ENCODE measurements around the gene LTC4S. TPM values are rescaled to one million over a fixed set of nuclear protein-coding genes. Genes with fewer than 3 reads are reported as not detected.

Gene LTC4S
- total RNA-seq, 6 donors from 2014 or later, result 6.7 to 33.1 (median 21.3) TPM

- Histone ChIP-seq H3K9me3 (no peaks in the 10 kb centered on the region), H3K4me3 (peak overlapping the region; percentile 75 to 99 (median 86)), H3K36me3 (peaks cover 0 to 9% (median 9%) of the 10 kb centered on the region in 4 donors), H3K4me1 (peaks cover 37 to 58% (median 41%) of the 10 kb centered on the region in 4 donors), H3K27ac (peak overlapping the region; percentile 90 to 97 (median 94)), H3K27me3 (no peaks in the 10 kb centered on the region)
- DNase-seq (peak in 1 of 2 donors; percentile 91), ATAC-seq (ENCODE audit: low FRiP score in 2 of 2) (peak; percentile 19 to 50)
- TF ChIP-seq POLR2A (IDR thresholded peaks at IDR 0.05), result peak in 1 of 4 donors; percentile 49
- TF ChIP-seq CTCF (IDR thresholded peaks at IDR 0.05), result no peak
- TF ChIP-seq EP300 (IDR thresholded peaks at IDR 0.05), result no peak
- peak; percentile 4 to 34 for TF ChIP-seq POLR2AphosphoS5 (IDR thresholded peaks at IDR 0.05)
- 7% methylated on average over 19 of the region's 65 CpGs; no CpG with 5 or more reads in 1 of the 2 donors for WGBS, 2 donors
Observed at GRCh38 chr5:179805529-179806249, 11.9 kb downstream of the LTC4S start.

GRCh38 chr5:179806250-179807048, 12.7 kb downstream of the LTC4S start, which contains the start of gene MGAT4B:
Gene MGAT4B, minus strand, starts transcription at chr5:179806866. Its CDS starts 283 bp downstream, at chr5:179806583.
- DNase-seq (peak; percentile 79 to 95), ATAC-seq (ENCODE audit: low FRiP score in 2 of 2) (peak; percentile 90 to 94)
- 0 to 1% methylated on average over 2 to 58 of the region's 108 CpGs for WGBS, 2 donors
- Histone ChIP-seq H3K36me3 (peaks cover 0 to 2% (median 1%) of the 10 kb centered on the region in 4 donors), H3K27me3 (no peaks in the 10 kb centered on the region), H3K9me3 (no peaks in the 10 kb centered on the region), H3K4me1 (peaks cover 37 to 56% (median 40%) of the 10 kb centered on the region in 4 donors), H3K4me3 (peak within 1 kb of the TSS; percentile 79 to 99 (median 88)), H3K27ac (peak within 1 kb of the TSS; percentile 90 to 97 (median 94))
- TF ChIP-seq CTCF (IDR thresholded peaks at IDR 0.05) (peak in 1 of 6 experiments; percentile 31), EP300 (IDR thresholded peaks at IDR 0.05) (no peak), POLR2AphosphoS5 (IDR thresholded peaks at IDR 0.05) (peak; percentile 18 to 59), POLR2A (IDR thresholded peaks at IDR 0.05) (peak in 3 of 4 donors; percentile 43 to 71 (median 51))

DNA sequence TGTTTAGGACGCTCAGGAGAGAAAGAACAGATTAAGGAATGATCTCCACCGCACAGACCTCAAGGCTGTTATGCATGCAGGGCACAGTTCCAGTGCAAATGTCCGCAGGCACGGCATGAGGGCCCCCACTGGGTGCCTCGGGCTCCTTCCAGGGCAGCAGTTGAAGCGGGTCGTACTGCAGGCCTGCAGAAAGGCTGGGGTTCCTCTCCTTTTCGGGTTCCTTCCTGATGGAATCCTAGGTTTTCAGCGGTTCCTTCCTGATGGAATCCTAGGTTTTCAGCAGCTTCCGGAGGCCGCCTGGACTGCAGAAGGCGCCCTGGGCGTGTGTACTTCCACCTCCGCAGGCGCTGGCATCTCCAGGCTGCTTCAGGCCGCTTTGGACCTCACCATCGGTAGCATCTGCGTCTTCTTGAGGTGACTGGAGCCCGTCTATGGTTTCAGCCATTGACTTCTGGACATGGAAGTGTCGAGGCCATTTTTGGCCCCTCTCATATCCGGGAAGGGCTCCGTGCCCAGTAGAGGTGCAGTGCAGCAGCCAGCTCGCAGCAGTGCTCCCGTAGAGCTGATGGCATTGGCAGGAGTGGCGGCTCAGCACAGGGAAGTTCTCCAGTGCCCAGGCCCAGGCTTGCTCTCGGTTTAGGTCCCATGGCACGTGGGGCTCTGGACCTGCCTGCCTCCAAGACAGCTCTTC, 18.5 kb downstream of the LTC4S start:
- H3K27me3 ChIP-seq, result no peaks in the 10 kb centered on the region
- peaks cover 0 to 21% (median 8%) of the 10 kb centered on the region in 4 donors for H3K36me3 ChIP-seq
- peaks cover 9 to 24% (median 16%) of the 10 kb centered on the region in 4 donors for H3K4me1 ChIP-seq
- no peak for TF ChIP-seq CTCF (IDR thresholded peaks at IDR 0.05)
- TF ChIP-seq POLR2A (IDR thresholded peaks at IDR 0.05), result no peak
- TF ChIP-seq EP300 (IDR thresholded peaks at IDR 0.05), result no peak
- no peak for TF ChIP-seq POLR2AphosphoS5 (IDR thresholded peaks at IDR 0.05)
- DNase-seq (peak in 1 of 2 donors; percentile 52), ATAC-seq (ENCODE audit: low FRiP score in 2 of 2) (no peak)
- H3K9me3 ChIP-seq, result no peaks in the 10 kb centered on the region
- no peak overlapping the region for H3K4me3 ChIP-seq
- 95 to 97% methylated on average over 21 to 27 of the region's 27 CpGs for WGBS, 2 donors
- no peak overlapping the region for H3K27ac ChIP-seq

GRCh38 chr5:179812997-179813607, 19.3 kb downstream of the LTC4S start:
- H3K9me3 ChIP-seq, result no peaks in the 10 kb centered on the region
- TF ChIP-seq CTCF (IDR thresholded peaks at IDR 0.05) (no peak), POLR2A (IDR thresholded peaks at IDR 0.05) (no peak), EP300 (IDR thresholded peaks at IDR 0.05) (no peak), POLR2AphosphoS5 (IDR thresholded peaks at IDR 0.05) (no peak)
- H3K4me3 ChIP-seq, result no peak overlapping the region
- DNase-seq (no peak), ATAC-seq (ENCODE audit: low FRiP score in 2 of 2) (no peak)
- H3K4me1 ChIP-seq, result peaks cover 12 to 24% (median 17%) of the 10 kb centered on the region in 4 donors
- 92 to 99% methylated on average over 5 of the region's 5 CpGs for WGBS, 2 donors
- no peak overlapping the region for H3K27ac ChIP-seq
- peaks cover 0 to 21% (median 8%) of the 10 kb centered on the region in 4 donors for H3K36me3 ChIP-seq
- H3K27me3 ChIP-seq, result no peaks in the 10 kb centered on the region
